Activated T-cell treated with anti-CD3 and anti-CD28 coated beads, Interleukin-2, amount 50 U/mL, for 4 hours (primary cell): ENCODE data around the gene PRSS50. TPM values are rescaled to one million over a fixed set of nuclear protein-coding genes. Genes with fewer than 3 reads are reported as not detected.

Experiments used
- ATAC-seq, 2 donors: fragments of 200-7000 bp; cut with Tn5 transposase; one replicate each; pipeline ENCODE4 v1.10.0; 2021
- DNase-seq: peaks from one replicate; pipeline ENCODE4 v3.0.0-alpha.2; 2020
- H3K27me3 Mint-ChIP-seq: one replicate; pipeline ENCODE4 v1.8.0; 2021; ENCODE audit warnings: low read depth, mixed read lengths
- H3K36me3 Mint-ChIP-seq: one replicate; pipeline ENCODE4 v1.8.0; 2022; ENCODE audit warnings: mixed read lengths; ENCODE audit not compliant: insufficient read depth
- H3K4me1 Mint-ChIP-seq: one replicate; pipeline ENCODE4 v1.8.0; 2021; ENCODE audit warnings: low read depth, mixed read lengths
- H3K4me3 Mint-ChIP-seq: one replicate; pipeline ENCODE4 v1.8.0; 2021; ENCODE audit warnings: mild to moderate bottlenecking, moderate library complexity, mixed read lengths
- H3K9me3 Mint-ChIP-seq: one replicate; pipeline ENCODE4 v1.8.0; 2021; ENCODE audit warnings: mixed read lengths
- total RNA-seq, 3 donors: library from RNA; stranded (reverse); gene quantifications; one replicate each; pipeline ENCODE4 v1.2.1, GENCODE V29; 2021

Gene PRSS50
- total RNA-seq, 3 donors from 2014 or later = not detected

DNA sequence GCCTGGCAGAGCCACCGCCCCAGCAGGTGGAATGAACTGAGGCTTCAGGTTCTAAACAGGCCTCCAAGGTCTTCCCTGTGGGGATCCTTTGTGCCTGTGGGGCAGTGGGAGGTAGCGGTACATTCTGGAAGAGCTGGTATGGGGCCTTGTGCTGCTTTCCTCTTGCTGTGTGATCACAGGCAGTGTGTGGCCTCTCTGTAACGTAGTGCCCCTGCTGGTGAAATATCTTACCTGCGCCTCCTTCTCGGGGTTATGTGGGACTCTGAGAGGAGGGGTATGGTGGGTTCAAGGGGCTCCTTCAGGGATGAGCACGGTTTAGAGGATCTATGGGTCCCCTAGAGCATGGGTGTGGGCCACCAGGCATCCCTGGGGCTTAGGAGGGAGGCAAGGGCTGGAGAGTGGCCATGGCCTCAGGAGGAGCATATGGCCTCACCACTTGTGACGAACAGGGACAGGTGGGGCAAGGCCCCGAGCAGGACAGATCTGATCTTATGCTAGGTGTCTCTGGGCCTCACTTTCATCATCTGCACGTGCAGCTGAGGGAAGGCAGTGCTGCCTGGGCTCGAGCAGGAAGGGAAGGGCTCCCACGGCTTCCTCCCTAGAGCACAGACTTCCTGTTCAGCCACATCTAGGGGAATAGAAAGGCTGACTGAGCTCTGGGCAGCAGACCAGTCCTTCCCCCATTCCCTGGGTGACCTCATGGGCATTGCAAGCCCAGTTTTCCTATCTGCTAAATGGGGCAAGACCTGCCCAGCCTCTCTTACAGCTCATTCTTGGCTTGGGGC lies 22.3 kb downstream of the PRSS50 start:
- DNase-seq = peak; percentile 42
- H3K36me3 Mint-ChIP-seq = no peaks in the 10 kb centered on the region
- ATAC-seq = peak in 1 of 2 donors; percentile 13
- peak overlapping the region; percentile 45 for H3K4me3 Mint-ChIP-seq
- peaks cover 61% of the 10 kb centered on the region for H3K4me1 Mint-ChIP-seq
- H3K27me3 Mint-ChIP-seq = no peaks in the 10 kb centered on the region
- H3K9me3 Mint-ChIP-seq = no peaks in the 10 kb centered on the region

DNA sequence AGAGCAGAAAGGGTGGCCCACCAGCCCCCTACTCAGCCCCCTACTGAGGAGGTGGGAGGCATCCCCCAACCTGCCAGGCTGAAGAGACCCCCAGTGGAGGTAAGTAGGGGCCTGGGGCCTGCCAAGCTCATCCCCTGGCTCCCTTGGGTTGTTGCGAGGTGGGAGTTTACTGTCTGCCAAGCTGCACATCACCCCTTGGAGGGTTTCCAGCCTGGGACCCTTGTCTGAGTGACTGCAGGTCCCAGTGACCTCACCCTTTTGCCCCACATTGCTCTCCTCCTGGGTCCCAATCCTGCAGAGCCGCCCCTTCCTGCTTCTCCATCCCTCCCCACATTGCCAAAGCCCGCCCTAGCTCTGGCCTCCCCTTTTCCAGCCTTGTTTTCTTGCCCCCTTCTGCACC lies 23.1 kb downstream of the PRSS50 start:
- Mint-ChIP-seq H3K36me3 (no peaks in the 10 kb centered on the region), H3K4me3 (peak overlapping the region; percentile 24), H3K9me3 (no peaks in the 10 kb centered on the region), H3K27me3 (no peaks in the 10 kb centered on the region), H3K4me1 (peaks cover 65% of the 10 kb centered on the region)
- ATAC-seq (no peak), DNase-seq (no peak)

DNA sequence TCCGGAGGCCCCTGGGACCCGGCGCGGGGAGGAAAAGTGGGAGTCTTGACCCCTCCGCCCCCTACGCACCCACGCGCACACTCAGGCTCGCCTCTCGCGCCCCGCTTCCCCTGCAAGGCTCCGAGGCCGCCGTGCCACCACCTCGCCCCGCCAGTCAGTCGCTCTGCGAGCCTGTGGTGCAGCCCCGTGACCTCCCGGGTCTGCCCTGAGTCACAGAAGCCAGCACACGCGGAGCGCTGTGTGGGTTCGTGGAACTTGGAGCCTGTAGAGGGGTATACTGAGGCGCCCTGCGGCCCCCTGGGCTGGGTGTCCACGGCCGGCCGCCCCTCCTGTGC lies 23.8 kb downstream of the PRSS50 start:
- H3K9me3 Mint-ChIP-seq = no peaks in the 10 kb centered on the region
- peak; percentile 49 for DNase-seq
- peak overlapping the region; percentile 58 for H3K4me3 Mint-ChIP-seq
- H3K36me3 Mint-ChIP-seq = no peaks in the 10 kb centered on the region
- H3K27me3 Mint-ChIP-seq = no peaks in the 10 kb centered on the region
- peak; percentile 64 to 66 for ATAC-seq
- H3K4me1 Mint-ChIP-seq = peaks cover 62% of the 10 kb centered on the region

DNA sequence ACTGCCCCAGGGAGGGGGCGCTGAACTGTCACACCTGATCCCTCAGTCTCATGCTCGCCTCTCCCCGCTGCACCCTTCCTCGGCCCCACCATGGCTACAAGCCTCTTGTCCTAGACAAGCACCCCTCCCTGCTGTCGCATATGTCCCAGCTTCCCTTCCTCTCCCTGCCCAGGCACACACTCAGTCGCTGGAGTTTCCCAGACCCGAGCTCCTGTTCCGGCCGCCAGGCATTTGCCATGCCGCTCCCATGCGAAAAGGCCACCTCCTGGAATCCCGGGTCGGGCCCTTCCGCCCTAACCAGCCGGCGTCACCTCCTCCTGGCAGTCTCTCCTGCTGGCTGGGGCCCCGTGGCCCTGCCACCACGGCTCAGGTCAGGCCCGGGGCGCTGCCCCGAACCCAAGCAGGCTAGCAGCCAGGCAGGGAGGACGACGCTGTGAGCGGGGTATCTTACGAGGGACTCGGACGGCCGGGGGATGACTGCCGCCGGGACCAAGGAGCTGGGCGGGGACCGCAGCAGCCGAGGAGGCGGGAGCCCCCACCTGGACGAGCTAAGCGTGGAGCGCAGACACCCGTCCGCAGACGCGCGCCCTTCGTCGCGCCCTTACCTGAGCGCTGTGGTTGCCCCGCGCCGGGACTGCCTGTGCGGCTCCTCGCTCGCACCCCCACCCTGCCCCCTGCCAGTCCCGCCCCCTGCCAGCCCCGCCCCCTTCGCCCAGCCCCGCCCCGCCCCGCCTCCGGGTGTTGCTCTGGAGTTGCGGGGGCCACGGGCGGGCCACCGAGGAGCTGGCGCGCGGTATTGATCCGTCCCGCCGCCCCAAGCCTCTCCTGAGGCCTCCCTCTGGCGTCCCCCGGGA lies 24.4 kb downstream of the PRSS50 start, which contains the start of gene ALS2CL:
ALS2CL (minus strand) TSS at position 642 of the 854 bp plus-strand sequence. CDS start 4,239 bp downstream, outside the sequence.
- Mint-ChIP-seq H3K27me3 (no peaks in the 10 kb centered on the region), H3K36me3 (no peaks in the 10 kb centered on the region), H3K4me3 (peak within 1 kb of the TSS; percentile 77), H3K4me1 (peaks cover 62% of the 10 kb centered on the region), H3K9me3 (no peaks in the 10 kb centered on the region)
- DNase-seq (peak; percentile 66), ATAC-seq (peak; percentile 72 to 73)

GRCh38 chr3:46692566-46692990 lies 25.1 kb downstream of the PRSS50 start:
- Mint-ChIP-seq H3K36me3 (no peaks in the 10 kb centered on the region), H3K4me1 (peaks cover 60% of the 10 kb centered on the region), H3K9me3 (no peaks in the 10 kb centered on the region), H3K4me3 (peak overlapping the region; percentile 77), H3K27me3 (no peaks in the 10 kb centered on the region)
- DNase-seq (no peak), ATAC-seq (no peak)

DNA sequence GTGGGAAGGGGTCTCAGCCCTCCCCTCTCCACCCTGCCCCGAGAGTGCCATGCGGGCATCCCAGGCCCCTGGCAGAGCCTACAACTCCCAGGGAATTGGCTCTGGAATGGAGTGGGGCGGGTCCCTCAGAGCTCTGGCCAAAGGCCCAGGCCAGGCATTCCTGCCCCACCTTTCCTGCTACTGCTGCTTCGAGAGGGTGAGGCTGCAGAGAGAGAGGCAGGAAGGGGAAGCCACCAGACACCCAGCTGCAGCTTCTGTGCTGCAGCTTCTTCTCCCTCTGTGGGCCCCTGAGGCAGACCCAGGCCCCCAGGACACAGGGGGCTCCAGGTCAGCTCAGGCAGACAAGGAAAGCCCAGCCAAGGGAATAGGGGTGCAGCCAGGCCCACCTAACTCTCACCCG lies 26.9 kb downstream of the PRSS50 start:
- Mint-ChIP-seq H3K36me3 (no peaks in the 10 kb centered on the region), H3K4me1 (peaks cover 48% of the 10 kb centered on the region), H3K27me3 (no peaks in the 10 kb centered on the region), H3K4me3 (no peak overlapping the region), H3K9me3 (no peaks in the 10 kb centered on the region)
- no peak for ATAC-seq
- DNase-seq = no peak

- Mint-ChIP-seq H3K27me3 (no peaks in the 10 kb centered on the region), H3K36me3 (peaks cover 1% of the 10 kb centered on the region), H3K4me1 (peaks cover 6% of the 10 kb centered on the region), H3K4me3 (no peak overlapping the region), H3K9me3 (no peaks in the 10 kb centered on the region)
- DNase-seq = no peak
- ATAC-seq = no peak
Measured at GRCh38 chr3:46685446-46685845, 32.2 kb downstream of the PRSS50 start.

GRCh38 chr3:46684891-46685290 lies 32.8 kb downstream of the PRSS50 start:
- Mint-ChIP-seq H3K27me3 (no peaks in the 10 kb centered on the region), H3K36me3 (peaks cover 3% of the 10 kb centered on the region), H3K4me1 (peaks cover 3% of the 10 kb centered on the region), H3K9me3 (no peaks in the 10 kb centered on the region), H3K4me3 (no peak overlapping the region)
- no peak for ATAC-seq
- no peak for DNase-seq

DNA sequence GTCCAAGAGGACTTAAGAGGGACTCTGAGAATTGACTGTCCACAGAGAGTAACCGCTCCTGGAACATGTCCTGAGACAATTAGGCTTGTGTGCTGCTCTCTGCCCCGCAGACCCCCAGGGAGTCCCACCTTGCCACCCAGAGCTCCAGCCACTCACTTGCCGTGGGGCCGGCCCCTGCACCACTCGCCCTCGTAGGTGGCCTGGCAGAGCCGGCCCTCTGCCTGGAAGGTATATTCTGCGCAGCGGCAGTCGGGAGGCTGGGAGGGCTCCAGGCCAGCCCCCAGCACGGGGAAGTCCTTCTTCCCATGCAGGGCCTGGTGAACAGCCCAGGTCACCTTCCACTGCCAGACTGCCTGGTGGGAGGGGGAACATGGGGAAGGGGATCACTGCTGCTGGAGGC lies 34.7 kb downstream of the PRSS50 start:
- no peaks in the 10 kb centered on the region for H3K27me3 Mint-ChIP-seq
- no peaks in the 10 kb centered on the region for H3K9me3 Mint-ChIP-seq
- no peaks in the 10 kb centered on the region for H3K4me1 Mint-ChIP-seq
- H3K36me3 Mint-ChIP-seq = peaks cover 5% of the 10 kb centered on the region
- no peak for DNase-seq
- no peak overlapping the region for H3K4me3 Mint-ChIP-seq
- ATAC-seq = no peak

DNA sequence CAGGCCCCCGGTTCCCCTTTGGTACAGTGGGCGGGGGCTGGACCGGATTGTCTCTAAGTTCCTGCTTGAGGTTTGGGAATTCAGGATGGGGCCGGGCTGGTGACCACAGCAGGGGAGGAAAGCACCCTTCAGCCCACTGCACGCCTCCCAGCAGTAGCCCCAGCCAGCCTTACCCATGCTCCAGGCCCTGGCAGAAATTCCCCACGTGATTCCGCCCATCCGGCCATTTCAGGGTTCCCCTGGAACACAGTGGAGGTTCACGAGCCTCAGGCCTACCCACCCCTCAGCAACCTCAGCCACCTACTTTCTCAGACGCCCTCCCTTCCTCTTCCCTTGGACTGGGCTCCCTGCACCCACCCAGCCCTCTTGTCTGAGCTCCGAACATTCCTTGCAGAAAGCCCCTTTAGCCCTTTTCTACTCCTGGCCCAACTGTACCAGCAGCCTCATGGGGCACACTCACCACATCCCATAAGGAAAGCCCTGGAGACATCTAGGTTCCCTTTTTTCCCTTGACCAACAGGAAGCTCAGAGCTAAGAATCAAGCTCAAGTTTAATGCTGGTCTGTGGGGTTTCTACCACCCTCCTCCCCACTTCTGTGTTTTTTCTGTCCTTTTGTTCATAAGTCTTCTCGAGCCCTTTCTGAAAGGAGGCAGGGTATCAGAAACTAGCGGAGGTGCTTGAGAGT lies 35.7 kb downstream of the PRSS50 start:
- no peak for DNase-seq
- Mint-ChIP-seq H3K36me3 (peaks cover 5% of the 10 kb centered on the region), H3K9me3 (no peaks in the 10 kb centered on the region), H3K4me1 (no peaks in the 10 kb centered on the region), H3K27me3 (no peaks in the 10 kb centered on the region), H3K4me3 (no peak overlapping the region)
- ATAC-seq = no peak

DNA sequence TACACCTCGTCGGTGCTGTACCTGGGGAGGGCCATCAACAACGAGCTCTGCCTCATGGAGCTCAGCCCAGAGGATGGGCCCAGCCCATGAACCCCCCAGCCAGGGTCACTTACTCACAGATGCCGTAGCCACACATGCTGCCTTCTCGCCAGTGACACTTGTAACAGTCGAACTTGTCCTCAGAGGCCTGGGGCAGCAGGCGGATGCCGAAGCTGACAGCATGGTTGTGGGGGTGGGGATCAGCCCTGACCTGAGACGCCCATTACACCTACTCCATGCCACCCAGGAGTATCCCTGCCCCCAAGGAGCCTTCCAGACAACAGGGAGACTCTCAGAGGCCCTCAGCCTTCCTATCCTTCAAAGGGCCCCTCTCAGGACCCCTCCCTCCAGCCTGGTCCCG lies 36.3 kb downstream of the PRSS50 start:
- ATAC-seq = no peak
- H3K4me1 Mint-ChIP-seq = no peaks in the 10 kb centered on the region
- no peak for DNase-seq
- no peaks in the 10 kb centered on the region for H3K9me3 Mint-ChIP-seq
- no peaks in the 10 kb centered on the region for H3K27me3 Mint-ChIP-seq
- H3K36me3 Mint-ChIP-seq = peaks cover 5% of the 10 kb centered on the region
- no peak overlapping the region for H3K4me3 Mint-ChIP-seq

- no peaks in the 10 kb centered on the region for H3K9me3 Mint-ChIP-seq
- no peak overlapping the region for H3K4me3 Mint-ChIP-seq
- no peaks in the 10 kb centered on the region for H3K4me1 Mint-ChIP-seq
- peaks cover 5% of the 10 kb centered on the region for H3K36me3 Mint-ChIP-seq
- no peaks in the 10 kb centered on the region for H3K27me3 Mint-ChIP-seq
- ATAC-seq (no peak), DNase-seq (no peak)
Measured at GRCh38 chr3:46680298-46680826, 37.3 kb downstream of the PRSS50 start.

- H3K36me3 Mint-ChIP-seq = peaks cover 8% of the 10 kb centered on the region
- DNase-seq (no peak), ATAC-seq (no peak)
- H3K4me3 Mint-ChIP-seq = no peak overlapping the region
- H3K27me3 Mint-ChIP-seq = no peaks in the 10 kb centered on the region
- no peaks in the 10 kb centered on the region for H3K4me1 Mint-ChIP-seq
- H3K9me3 Mint-ChIP-seq = no peaks in the 10 kb centered on the region
Measured at GRCh38 chr3:46679681-46680080, 38.0 kb downstream of the PRSS50 start.

- ATAC-seq (no peak), DNase-seq (no peak)
- Mint-ChIP-seq H3K4me3 (no peak overlapping the region), H3K27me3 (no peaks in the 10 kb centered on the region), H3K36me3 (peaks cover 10% of the 10 kb centered on the region), H3K9me3 (no peaks in the 10 kb centered on the region), H3K4me1 (no peaks in the 10 kb centered on the region)
Measured at GRCh38 chr3:46678280-46678679, 39.4 kb downstream of the PRSS50 start.
